Neutrophil (primary cell): ENCODE data around the gene SPAG16.

Experiments used
- H3K27ac ChIP-seq: fragments of 200-600 bp; sonication (generic); 2 replicates; pipeline ENCODE4 v1.5.1; 2016; ENCODE audit warnings: mild to moderate bottlenecking, moderate library complexity
- H3K27me3 ChIP-seq: fragments of 200-600 bp; sonication (generic); 2 replicates; pipeline ENCODE4 v1.6.0; 2016; ENCODE audit warnings: mild to moderate bottlenecking
- H3K36me3 ChIP-seq: fragments of 200-600 bp; sonication (generic); 2 replicates; pipeline ENCODE4 v1.5.1; 2017
- H3K4me1 ChIP-seq, 2 experiments: fragments of 200-600 bp in 1 of 2; sonication (generic) in 1 of 2; 1 replicate in 1 of 2; 2 replicates in 1 of 2; pipeline versions ENCODE4 v1.5.1 to v1.6.1; 2013 to 2016; ENCODE audit warnings: low read depth in 1 of 2, low read length in 1 of 2, mild to moderate bottlenecking in 1 of 2, moderate library complexity in 1 of 2; ENCODE audit not compliant: control insufficient read depth in 1 of 2, insufficient read depth in 1 of 2
- H3K4me3 ChIP-seq, 2 experiments: fragments of 200-600 bp in 1 of 2; sonication (generic) in 1 of 2; 1 replicate in 1 of 2; 2 replicates in 1 of 2; pipeline ENCODE4 v1.5.1; 2013 to 2016; ENCODE audit warnings: low read depth in 1 of 2, low read length in 1 of 2, mild to moderate bottlenecking in 1 of 2, moderate library complexity in 1 of 2
- H3K9me3 ChIP-seq: fragments of 200-600 bp; sonication (generic); 2 replicates; pipeline ENCODE4 v1.5.1; 2016
- CTCF ChIP-seq: fragments of 200-600 bp; sonication (generic); IDR thresholded peaks from 2 replicates; pipeline ENCODE4 v1.5.1; 2016; ENCODE audit warnings: antibody characterized with exemption

Gene SPAG16

GRCh38 chr2:214180071-214180470, 895.8 kb downstream of the SPAG16 start:
- H3K4me1 ChIP-seq = no peaks in the 10 kb centered on the region
- H3K27me3 ChIP-seq = no peaks in the 10 kb centered on the region
- no peaks in the 10 kb centered on the region for H3K36me3 ChIP-seq
- H3K27ac ChIP-seq = no peak overlapping the region
- H3K9me3 ChIP-seq = no peaks in the 10 kb centered on the region
- TF ChIP-seq CTCF = no peak
- H3K4me3 ChIP-seq = no peak overlapping the region

- H3K4me1 ChIP-seq = no peaks in the 10 kb centered on the region
- H3K4me3 ChIP-seq = no peak overlapping the region
- no peak overlapping the region for H3K27ac ChIP-seq
- TF ChIP-seq CTCF = no peak
- no peaks in the 10 kb centered on the region for H3K27me3 ChIP-seq
- no peaks in the 10 kb centered on the region for H3K36me3 ChIP-seq
- H3K9me3 ChIP-seq = no peaks in the 10 kb centered on the region
These were observed 896.4 kb downstream of the SPAG16 start for GRCh38 chr2:214180686-214181085.

- Histone ChIP-seq H3K9me3 (no peaks in the 10 kb centered on the region), H3K36me3 (no peaks in the 10 kb centered on the region), H3K4me1 (no peaks in the 10 kb centered on the region), H3K27ac (no peak overlapping the region), H3K4me3 (no peak overlapping the region), H3K27me3 (no peaks in the 10 kb centered on the region)
- TF ChIP-seq CTCF = no peak
These were observed 900.2 kb downstream of the SPAG16 start for GRCh38 chr2:214184461-214184860.

- Histone ChIP-seq H3K9me3 (no peaks in the 10 kb centered on the region), H3K4me3 (no peak overlapping the region), H3K27me3 (no peaks in the 10 kb centered on the region), H3K27ac (no peak overlapping the region), H3K36me3 (no peaks in the 10 kb centered on the region), H3K4me1 (no peaks in the 10 kb centered on the region)
- no peak for TF ChIP-seq CTCF
These were observed 901.3 kb downstream of the SPAG16 start for GRCh38 chr2:214185546-214185945.

- Histone ChIP-seq H3K9me3 (no peaks in the 10 kb centered on the region), H3K36me3 (no peaks in the 10 kb centered on the region), H3K27ac (no peak overlapping the region), H3K4me1 (no peaks in the 10 kb centered on the region), H3K27me3 (no peaks in the 10 kb centered on the region), H3K4me3 (no peak overlapping the region)
- no peak for TF ChIP-seq CTCF
These were observed 908.4 kb downstream of the SPAG16 start for GRCh38 chr2:214192711-214193110.

GRCh38 chr2:214193943-214194342, 909.7 kb downstream of the SPAG16 start:
- H3K36me3 ChIP-seq = no peaks in the 10 kb centered on the region
- no peak overlapping the region for H3K27ac ChIP-seq
- no peaks in the 10 kb centered on the region for H3K27me3 ChIP-seq
- H3K9me3 ChIP-seq = no peaks in the 10 kb centered on the region
- H3K4me1 ChIP-seq = no peaks in the 10 kb centered on the region
- no peak overlapping the region for H3K4me3 ChIP-seq
- no peak for TF ChIP-seq CTCF
